GM21737 (cell line): ENCODE data around the gene FCHSD2.
"Not testable (repeated sequence)": the region's sequence is repeated elsewhere in the genome, so short reads cannot be mapped to it uniquely, and the experiment has no call there.

ENCODE experiments used
- ATAC-seq: cut with Tn5 transposase; IDR thresholded peaks from one replicate; pipeline ENCODE4 v1.9.1; 2021; ENCODE audit warnings: mild to moderate bottlenecking, moderate library complexity; ENCODE audit not compliant: unreplicated experiment

The FCHSD2 gene

DNA sequence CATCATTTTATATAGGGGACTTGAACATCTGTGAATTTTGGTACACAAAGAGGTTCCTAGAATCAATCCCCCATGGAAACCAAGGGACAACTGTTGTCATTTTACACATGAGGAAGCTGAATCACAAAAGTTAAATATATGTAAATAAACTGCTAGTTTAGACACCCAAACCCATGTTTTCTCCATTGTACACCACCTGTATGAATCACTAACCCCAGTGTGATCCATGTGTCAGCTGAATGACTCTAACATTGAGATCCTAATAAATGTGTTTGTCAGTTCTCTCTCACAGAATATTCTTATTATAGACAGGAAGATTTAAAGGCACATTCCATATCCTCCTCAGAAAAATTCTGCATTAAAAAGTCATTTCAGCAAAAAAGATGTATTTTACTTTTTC, 244.6 kb downstream of the FCHSD2 start:
- no peak for ATAC-seq

DNA sequence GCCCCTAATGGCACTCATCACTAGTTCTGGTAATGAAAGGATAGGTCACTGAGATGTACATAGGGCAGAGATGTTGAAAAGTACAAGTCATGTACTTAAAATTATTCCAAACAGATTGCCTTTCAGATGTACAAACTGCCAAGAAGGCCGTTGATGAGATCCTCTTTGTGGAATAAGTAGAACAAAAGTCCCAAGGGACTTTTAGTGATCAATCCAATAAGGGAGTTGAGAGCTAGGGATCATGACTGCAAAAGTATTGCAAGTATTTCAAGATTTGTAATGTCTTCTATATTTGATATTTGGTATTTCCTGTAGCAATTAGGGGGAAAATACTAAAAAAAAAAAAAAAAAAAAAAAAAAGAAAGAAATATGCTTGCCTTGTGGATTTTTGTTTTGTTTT, 245.7 kb downstream of the FCHSD2 start:
- ATAC-seq, result no peak

DNA sequence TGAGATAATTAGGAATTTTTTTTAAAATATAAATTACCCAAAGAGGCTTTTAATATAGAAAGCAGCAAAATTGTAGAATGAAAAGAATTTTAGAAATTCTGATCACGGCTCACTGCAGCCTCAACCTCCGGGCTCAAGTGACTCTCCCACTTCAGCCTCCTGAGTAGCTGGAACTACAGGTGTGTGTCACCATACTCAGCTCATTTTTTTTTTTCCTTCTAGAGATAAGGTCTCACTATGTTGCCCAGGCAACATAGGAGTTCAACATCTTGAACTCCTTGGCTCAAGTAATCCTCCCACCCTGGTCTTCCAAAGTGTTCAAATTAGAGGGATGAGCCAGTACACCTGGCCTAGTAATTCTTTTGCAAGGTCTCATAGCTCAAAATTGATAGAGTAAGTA, 251.2 kb downstream of the FCHSD2 start:
- ATAC-seq, result no peak

DNA sequence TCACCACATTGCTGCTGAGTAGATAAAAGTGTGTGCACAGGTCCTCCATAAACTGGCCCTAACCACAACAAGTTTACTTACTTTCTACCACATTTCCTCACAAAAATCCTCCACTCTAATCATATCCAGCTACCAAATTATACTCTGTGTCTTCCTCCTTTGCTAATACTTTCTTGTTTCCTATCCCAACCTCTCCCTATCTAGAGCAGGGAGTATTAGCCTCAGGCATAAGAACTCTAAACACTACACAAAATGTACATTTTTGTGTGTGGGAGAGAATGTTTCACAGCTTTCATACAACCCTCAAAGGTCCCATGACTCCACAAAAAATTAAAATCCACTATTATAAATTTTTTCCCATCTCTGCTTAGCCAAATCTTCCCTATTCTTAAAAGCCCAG, 255.5 kb downstream of the FCHSD2 start:
- no peak for ATAC-seq

DNA sequence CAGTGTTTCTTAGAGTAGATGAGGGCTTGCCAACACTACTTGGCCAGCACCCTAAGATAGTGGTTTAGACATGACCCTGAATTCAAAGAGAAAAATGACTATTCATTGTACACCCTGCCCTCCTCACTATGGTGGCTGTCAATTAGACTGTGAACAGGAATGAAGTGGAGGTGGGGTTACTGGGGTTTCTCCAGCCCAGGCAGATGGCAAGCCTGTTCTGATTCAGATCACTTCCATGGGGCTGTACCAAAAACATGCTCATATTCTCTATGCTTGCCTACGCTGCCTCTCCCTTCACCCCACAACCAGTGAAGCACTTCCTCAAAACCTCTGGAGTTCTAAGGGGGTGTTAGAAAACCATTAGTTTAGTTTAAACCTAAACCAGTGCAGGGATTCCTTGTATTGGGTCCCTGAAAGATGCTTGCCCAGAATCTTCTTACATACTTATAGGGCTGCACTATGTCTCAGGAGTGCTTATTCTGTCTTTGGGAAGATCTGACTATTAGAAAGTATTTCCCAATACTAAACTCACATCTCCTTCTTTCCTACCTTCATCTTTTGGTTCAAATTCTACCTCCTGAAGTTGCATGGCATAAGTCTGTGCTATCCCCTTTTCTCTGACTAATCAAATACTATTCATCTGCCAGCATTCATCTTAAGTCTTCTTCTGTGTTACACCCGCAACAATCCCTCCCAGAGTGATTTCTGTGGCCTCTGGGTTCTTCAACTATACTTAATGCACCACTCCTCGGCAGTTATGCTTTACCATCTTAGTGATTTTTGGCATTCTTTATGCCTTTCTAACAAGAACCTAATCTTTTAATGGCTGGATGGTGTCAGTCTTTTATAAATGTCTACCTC, 256.1 kb downstream of the FCHSD2 start:
- ATAC-seq, result no peak

DNA sequence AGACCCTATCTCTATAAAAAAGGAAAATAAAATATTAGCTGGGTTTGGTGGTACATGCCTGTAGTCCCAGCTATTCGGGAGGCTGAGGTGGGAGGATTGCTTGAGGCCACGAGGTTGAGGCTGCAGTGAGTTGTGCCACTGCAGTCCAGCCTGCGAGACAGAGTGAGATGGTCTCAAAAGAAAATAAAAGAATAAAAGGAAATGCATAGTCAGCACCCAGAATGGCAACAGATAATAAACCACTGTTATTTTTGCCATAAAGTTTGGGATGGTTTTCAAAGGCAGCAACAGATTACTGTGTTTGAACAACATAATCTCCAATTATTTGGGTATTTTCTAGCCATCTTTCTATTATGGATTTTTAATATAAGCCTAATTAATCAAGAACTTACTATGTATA, 266.0 kb downstream of the FCHSD2 start:
- no peak for ATAC-seq

DNA sequence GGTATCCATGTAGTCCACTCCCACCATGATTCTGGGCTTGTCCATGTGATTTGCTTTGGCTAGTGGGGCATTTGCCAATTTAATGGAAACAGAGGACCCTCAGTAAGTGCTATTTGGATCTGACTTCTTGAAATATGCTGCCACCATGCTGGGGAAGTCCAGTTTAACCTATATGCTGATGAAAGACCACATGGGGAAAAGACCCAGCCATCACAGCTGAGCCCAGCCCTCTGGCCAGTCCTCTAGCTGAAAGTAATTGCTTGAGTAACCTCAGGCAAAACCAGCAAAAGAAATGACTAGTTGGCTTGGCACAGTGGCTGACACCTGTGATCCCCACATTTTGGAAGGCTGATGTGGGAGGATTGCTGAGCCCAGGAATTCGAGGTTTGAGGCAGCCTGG, 266.4 kb downstream of the FCHSD2 start:
- no peak for ATAC-seq

DNA sequence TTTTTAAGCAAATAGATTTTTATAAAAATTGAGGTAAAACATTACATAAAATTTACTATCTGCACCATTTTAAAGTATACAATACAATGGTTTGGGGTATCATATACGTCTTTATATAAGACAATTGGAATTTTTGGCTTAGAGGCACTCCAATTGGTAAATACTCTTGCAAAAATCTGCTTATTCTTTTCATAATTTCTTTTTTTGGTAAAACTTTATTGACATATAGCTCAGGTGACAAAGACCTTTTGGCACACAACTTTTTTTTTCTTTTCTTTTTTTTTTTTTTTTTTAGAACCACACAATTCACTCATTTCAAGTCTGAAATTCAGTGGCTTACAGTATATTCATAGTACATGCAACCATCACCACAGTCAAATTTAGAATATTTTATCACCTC, 270.1 kb downstream of the FCHSD2 start:
- no peak for ATAC-seq

DNA sequence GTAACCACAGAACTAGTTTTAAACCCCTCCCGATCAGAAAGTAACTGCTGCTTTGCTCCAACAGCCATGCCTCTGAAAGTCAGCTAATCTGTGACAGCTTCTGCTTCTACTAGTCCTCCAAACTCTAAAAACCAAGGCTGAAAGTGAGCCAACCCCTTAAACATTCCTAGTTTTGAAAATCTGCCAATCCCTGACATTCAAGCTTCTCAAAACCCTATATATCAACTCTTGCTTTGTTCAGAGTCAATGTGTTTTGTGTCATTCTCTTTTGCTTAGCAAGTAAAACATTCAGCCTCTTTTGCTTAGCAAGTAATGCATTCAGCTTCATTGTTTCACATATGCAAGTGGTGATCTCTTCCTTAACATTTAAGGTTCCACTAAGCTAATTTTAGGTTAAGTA, 271.0 kb downstream of the FCHSD2 start:
- ATAC-seq, result no peak

DNA sequence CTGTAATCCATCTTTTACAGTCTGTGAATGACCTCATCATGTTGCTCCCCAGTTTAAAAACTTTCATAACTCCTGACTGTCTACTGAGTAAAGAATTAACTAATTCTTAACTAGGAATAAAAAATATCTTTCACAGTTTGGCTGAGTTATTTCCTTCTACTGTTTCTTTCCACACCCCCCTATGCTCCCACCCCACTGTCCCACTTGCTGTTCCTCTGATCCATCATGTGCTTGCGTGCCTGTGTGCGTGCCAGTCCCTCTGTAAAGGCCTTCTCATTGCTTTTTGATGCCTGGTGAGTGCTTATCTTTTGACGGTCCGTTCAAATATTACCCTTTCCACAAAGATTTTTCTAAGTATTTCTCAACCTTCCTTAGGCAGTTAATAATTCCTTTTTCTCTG, 272.3 kb downstream of the FCHSD2 start:
- ATAC-seq, result no peak

DNA sequence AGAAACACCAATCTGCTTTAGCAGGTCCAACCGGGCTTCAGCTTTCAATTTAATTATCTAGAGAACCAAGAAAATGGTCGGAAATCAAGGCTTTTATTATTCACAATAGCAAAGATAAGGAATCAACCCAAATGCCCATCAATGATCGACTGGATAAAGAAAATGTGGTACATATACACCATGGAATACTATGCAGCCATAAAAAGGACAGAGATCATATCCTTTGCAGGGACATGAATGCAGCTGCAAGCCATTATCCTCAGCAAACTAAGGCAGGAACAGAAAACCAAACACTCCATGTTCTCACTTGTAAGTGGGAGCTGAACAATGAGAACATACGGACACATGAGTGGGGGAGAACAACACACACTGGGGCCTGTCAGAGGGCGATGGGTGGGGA, 274.1 kb downstream of the FCHSD2 start:
- no peak for ATAC-seq

DNA sequence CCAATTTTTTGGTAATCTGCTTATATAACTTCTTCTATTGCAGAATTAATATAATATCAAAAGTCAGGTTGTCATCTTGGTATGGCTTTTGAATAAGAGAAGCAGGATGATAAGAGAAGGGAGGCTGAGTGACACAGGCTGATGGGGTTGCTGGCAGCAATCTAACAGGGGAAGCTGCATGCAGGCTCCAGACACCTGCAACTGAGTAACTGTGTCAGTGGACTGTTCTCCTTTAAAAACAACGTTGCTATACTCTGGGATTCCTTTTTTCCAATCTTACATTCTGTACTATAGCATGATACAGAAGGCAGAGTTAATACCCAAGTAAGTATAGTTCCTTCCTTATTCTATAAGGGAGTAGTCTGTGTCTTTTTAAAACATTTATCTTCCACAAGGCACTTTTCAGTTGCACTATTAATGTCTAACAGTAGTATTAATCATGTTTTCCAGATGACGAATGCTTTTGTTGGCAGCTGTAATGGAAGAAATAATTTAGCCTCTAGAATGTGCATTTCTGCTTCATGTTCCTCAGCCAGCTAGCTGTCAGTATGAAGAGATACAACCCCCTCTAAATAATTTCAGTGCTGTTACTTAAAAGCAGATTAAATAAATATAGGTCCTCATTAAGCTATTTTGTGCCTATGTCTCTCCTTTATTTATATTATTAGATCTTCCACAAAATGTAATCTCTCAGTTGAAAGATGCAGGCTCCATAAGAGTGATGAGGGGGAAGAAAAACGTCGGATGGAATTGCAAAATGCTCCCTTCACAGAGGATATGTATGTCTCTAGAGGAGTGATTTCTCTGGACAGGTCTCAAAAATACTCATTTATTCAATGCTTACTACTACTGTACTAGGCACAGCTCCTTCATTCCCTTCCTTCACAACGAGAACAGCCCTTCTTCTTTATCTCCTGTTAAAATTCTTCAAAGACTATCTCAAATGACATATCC, 277.1 kb downstream of the FCHSD2 start:
- no peak for ATAC-seq

DNA sequence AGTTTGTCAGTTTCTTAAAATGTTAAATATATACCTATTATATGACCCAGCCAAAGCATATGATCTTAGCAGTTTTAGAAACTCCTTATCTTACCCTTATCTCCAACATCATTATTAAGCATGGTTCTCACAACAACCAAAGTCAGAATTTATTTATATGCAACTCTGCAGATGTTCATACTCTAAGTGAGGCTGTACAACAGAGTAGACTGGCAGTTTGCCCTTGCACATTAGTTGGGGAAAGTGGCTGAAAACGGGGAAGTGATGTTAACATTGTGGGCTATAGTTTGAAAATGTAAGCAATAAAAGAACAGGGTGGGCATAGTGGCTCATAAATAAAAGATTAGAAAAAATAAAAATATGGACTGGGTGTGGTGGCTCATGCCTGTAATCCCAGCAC, 278.2 kb downstream of the FCHSD2 start:
- no peak for ATAC-seq

DNA sequence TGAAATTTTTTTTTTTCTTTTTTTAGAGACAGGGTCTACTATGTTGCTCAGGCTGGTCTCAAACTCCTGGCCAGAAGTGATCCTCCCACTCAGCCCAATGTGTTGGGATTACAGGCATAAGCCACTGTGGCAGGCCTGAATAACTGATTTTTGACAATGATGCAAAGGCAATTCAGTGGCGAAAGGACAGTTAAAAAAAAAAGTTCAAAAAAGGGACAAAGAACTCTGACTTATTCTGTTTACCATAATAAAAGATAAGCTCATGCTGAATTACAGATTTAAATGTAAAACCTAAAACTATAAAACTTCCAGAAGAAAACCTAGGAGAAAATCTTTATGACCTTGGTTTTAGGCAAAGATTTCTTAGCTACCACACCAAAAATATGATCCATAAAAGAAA, 279.0 kb downstream of the FCHSD2 start:
- no peak for ATAC-seq

DNA sequence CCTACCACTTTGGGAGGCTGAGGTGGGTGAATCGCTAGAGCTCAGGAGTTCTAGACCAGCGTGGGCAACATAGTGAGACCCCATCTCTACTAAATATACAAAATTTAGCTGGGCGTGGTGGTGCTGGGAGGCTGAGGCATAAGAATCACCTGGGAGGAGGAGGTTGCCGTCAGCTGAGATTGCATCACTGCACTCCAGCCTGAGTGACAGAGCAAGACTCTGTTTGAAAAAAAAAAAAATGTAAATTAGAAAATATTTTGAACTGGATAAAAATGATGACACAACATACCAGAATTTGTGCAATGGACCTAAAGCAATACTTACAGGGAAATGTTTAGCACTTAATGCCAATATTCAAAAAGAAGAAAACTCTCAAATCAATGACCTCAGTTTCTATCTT, 281.5 kb downstream of the FCHSD2 start:
- ATAC-seq, result no peak

DNA sequence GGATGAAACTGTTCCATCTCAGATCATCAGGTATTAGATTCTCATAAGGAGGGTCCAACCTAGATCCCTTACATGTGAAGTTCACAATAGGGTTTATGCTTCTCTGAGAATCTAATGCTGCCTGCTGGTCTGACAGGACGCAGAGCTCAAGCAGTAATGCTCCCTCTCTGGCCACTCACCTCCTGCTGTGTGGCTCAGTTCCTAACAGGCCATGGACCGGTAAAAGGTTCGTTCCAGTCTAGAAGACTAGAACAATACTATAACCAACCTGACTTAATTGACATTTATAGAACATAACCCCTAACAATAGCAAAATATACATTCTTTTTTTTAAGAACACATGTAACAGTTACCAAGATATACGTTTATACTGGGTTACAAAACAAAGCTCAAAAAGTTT, 282.1 kb downstream of the FCHSD2 start:
- no peak for ATAC-seq

DNA sequence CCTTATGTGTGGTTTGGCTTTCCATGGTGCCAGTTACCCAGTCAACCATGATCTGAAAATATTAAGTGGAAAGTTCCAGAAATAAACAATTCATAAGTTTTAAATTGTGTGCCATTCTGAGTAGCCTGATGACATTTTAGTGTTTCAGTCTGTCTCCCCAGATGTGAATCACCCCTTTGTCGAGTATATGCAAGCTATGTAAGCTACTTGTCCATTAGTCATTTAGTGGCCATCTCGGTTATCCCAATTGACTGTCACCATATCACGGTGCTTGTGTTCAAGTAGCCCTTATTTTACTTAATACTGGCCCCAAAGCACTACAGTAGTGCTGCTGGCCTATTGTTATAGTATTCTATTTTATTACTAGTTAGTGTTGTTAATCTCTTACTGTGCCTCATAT, 283.0 kb downstream of the FCHSD2 start:
- ATAC-seq, result no peak

DNA sequence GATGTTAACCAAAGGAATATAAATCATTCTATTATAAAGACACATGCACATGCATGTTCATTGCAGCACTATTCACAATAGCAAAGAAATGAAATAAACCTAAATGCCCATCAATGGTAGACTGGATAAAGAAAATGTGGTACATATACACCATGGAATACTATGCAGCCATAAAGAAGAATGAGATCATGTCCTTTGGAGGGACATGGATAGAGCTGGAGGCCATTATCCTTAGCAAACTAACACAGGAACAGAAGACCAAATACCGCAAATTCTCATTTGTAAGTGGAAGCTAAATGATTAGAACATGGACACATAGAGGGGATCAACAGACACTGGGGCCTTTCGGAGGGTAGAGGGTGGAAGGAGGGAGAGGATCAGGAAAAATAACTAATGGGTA, 283.9 kb downstream of the FCHSD2 start:
- ATAC-seq, result not testable (repeated sequence)

DNA sequence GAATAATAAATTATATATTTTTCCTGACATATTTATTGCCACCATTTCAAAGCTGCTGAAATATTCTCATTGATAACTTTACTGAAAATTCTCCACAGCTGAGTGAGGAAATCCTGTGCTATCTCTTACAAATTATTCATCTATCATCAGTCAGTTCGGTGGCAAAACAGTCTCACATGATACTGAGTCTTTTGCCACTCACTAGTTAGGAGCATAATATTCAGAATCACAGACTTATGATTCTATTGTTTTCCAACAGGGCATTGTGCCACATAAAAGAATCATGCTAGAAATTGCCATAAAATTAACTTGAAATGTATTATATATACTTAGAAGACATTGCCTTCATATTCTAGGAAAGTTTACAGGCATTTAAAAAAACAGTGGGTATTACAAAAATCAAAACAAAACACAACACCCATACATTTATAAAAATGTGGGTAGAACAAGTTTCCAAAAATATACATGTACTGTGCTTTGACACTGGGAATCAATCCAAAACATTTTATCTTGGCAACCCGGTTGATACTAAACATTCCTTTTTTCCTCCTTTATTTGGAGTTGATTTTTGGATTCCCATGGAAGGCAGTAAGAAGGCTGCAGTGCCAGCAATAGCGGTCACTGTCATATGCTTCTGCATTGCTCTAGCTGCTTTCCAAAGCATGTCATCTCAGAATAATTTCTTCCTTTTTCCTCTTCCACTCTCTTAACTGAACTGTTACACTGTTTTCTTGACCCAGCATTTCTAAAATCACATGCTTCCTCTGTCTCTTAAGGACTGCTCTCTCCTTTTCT, 285.4 kb downstream of the FCHSD2 start:
- no peak for ATAC-seq

DNA sequence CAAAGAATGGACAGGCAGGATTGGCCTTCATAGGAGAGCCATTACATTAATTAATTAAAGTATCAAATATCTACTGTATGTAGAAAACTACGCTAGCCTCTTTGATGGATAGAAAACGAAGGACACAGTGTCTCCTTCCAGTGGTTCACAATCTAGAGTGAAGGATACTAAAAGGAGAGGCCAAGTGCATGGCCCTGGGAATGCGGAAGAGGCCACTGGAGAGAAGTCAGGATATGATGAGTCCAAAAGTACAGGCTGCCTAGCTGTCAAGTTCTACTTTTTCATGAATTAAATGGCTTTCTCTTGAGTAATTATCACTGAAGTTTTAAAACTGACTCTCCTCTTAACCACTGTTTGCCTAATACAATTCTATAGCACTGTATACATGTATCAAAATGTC, 286.1 kb downstream of the FCHSD2 start:
- no peak for ATAC-seq

DNA sequence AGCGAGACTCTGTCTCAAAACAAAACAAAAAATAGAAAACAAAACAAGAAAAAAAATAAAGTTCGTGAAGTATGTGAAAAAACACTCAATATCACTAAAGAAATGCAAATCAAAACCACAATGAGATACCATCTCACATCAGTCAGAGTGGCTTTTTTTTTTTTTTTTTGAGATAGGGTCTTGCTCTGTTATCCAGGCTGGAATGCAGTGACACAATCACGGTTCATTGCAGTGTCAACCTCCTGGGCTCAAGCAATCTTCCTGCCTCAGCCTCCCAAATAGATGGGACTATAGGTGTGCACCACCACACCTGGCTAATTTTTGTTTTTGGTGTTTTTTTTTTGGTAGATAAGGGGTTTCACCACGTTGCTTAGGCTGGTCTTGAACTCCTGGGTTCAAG, 290.4 kb downstream of the FCHSD2 start:
- no peak for ATAC-seq
